GM18505 (cell line): ENCODE results near the gene PREX1.

Source experiments
- ATAC-seq: cut with Tn5 transposase; IDR thresholded peaks from one replicate; pipeline ENCODE4 v1.9.1; 2021; ENCODE audit not compliant: unreplicated experiment
- POLR2A ChIP-seq: IDR thresholded peaks from 4 replicates; pipeline ENCODE4 v1.6.1; 2011; ENCODE audit warnings: borderline replicate concordance; ENCODE audit not compliant: insufficient read depth, insufficient read length; ENCODE audit errors: extremely low read depth

The PREX1 gene

DNA sequence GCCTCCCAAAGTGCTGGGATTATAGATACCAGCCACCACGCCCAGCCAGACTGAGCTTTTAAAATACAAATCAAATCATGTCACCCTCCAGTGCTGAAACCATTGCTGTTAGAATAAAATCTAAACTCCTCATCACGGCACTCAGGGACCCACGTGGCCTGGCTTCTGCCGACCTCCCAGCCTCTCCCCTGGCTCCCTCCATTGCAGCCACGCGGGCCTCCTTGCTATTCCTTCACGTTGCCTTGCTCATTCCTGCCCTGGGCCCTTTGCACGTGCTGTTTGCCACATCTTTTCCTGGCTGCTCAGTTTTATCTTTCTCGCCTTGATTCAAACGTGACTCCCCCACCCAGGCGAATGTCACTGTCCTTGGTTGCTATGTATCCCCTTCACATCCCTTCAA lies 244.6 kb downstream of the PREX1 start:
- ATAC-seq, result no peak
- TF ChIP-seq POLR2A, result no peak

DNA sequence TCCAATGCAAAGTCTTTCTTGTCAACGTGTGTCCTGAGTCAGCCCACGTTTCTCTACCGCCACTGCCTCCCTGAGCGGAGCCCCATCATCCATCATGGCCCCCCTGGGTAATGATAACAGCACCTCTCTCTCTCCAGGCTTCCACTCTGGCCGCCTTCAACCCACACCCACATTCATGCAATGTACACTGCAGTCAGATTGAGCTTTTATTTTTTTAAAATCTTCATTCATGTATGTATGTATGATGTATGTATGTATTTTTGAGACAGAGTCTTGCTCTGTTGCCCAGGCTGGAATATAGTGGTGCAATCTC lies 245.2 kb downstream of the PREX1 start:
- TF ChIP-seq POLR2A, result no peak
- ATAC-seq, result no peak

GRCh38 chr20:48581167-48581566 lies 246.6 kb downstream of the PREX1 start:
- ATAC-seq, result no peak
- TF ChIP-seq POLR2A, result no peak

GRCh38 chr20:48578397-48579098 lies 249.3 kb downstream of the PREX1 start:
- ATAC-seq, result no peak
- no peak for TF ChIP-seq POLR2A

DNA sequence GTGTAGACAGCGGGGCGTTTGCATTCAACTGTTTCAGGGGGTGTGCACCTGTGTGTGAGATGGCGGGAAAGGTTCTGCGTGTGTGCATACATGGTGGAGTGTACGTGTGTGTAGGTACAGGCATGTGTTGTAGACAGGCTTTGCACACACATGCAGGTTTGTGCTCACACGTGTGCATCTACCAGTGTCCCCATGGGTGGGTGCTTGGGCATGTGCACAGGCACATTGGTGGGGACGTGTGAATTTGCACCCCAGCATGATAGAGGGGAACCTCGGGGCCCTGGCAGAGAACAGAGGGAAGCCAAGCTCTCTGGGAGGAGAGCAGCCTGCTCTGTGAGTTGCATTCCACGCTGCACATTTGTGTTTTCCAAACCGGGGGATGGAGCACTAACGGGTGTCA lies 250.2 kb downstream of the PREX1 start:
- ATAC-seq, result no peak
- TF ChIP-seq POLR2A, result no peak

DNA sequence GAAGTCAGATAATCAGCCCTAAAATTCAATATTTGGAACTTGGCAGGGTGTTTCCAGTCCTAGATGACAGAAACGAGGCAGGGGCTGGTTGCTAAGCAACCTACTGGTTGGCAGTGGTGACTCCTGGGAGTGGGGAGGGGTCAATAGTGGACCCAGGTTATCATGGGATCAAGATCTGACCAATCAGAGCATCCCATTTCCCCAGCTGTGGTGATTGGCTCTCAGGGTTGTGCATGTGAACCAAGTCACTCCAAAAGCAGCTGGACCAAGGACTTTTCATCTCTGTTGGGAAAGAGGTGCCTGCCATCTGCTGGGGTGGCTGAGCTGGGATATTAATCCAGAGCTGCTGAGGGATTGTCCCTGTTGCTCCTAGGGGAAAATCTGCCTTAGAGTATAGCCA lies 253.4 kb downstream of the PREX1 start:
- no peak for ATAC-seq
- no peak for TF ChIP-seq POLR2A
